Smooth muscle cell (in vitro differentiated cells): ENCODE measurements around the gene ZNF564. TPM values are rescaled to one million over a fixed set of nuclear protein-coding genes. Genes with fewer than 3 reads are reported as not detected.
"Not testable (repeated sequence)": the region's sequence is repeated elsewhere in the genome, so short reads cannot be mapped to it uniquely, and the experiment has no call there.

Source experiments
- DNase-seq: peaks from one replicate; lab custom pipeline; 2025; ENCODE audit not compliant: unreplicated experiment; lab: John Stamatoyannopoulos, UW
- H2AFZ ChIP-seq: fragments of 200-600 bp; sonication (generic); 2 replicates; pipeline ENCODE4 v1.6.0; 2016; ENCODE audit warnings: antibody characterized with exemption, low read depth, mild to moderate bottlenecking
- H3F3A ChIP-seq: fragments of 200-600 bp; sonication (generic); 2 replicates; pipeline ENCODE4 v1.6.0; 2017; ENCODE audit warnings: antibody characterized with exemption, low read depth
- H3K27ac ChIP-seq: fragments of 200-600 bp; sonication (generic); 2 replicates; pipeline ENCODE4 v1.5.1; 2016; ENCODE audit warnings: low read depth, mild to moderate bottlenecking
- H3K27me3 ChIP-seq: fragments of 200-600 bp; sonication (generic); 2 replicates; pipeline ENCODE4 v1.6.1; 2016; ENCODE audit warnings: low read depth, mild to moderate bottlenecking
- H3K36me3 ChIP-seq: fragments of 200-600 bp; sonication (generic); 2 replicates; pipeline ENCODE4 v1.5.1; 2016; ENCODE audit warnings: low read depth
- H3K4me1 ChIP-seq: fragments of 200-600 bp; sonication (generic); 2 replicates; pipeline ENCODE4 v1.5.1; 2016; ENCODE audit warnings: low read depth
- H3K4me2 ChIP-seq: fragments of 200-600 bp; sonication (generic); 2 replicates; pipeline ENCODE4 v1.6.0; 2016; ENCODE audit warnings: mild to moderate bottlenecking
- H3K4me3 ChIP-seq: fragments of 200-600 bp; sonication (generic); 2 replicates; pipeline ENCODE4 v1.5.1; 2016; ENCODE audit warnings: mild to moderate bottlenecking
- H3K79me2 ChIP-seq: fragments of 200-600 bp; sonication (generic); 2 replicates; pipeline ENCODE4 v1.6.0; 2016; ENCODE audit warnings: low read depth, mild to moderate bottlenecking
- H3K9ac ChIP-seq: fragments of 200-600 bp; sonication (generic); 2 replicates; pipeline ENCODE4 v1.6.0; 2016; ENCODE audit warnings: low read depth
- H3K9me3 ChIP-seq: fragments of 200-600 bp; sonication (generic); replicated peaks from 2 replicates; pipeline ENCODE4 v1.5.1; 2016; ENCODE audit warnings: low read depth
- H4K20me1 ChIP-seq: fragments of 200-600 bp; sonication (generic); 2 replicates; pipeline ENCODE4 v1.6.0; 2016; ENCODE audit warnings: low read depth
- CTCF ChIP-seq: fragments of 200-600 bp; sonication (generic); IDR thresholded peaks from 2 replicates; pipeline ENCODE4 v1.5.1; 2017; ENCODE audit warnings: borderline replicate concordance, mild to moderate bottlenecking, antibody characterized with exemption; ENCODE audit not compliant: insufficient read depth, poor library complexity, severe bottlenecking
- WGBS: methylation state at CpG from one replicate; pipeline ENCODE4 v1.1.7; 2016; ENCODE audit warnings: low lambda C conversion rate; 5-methylcytosine and 5-hydroxymethylcytosine counted together
- polyA plus RNA-seq: library from polyadenylated mRNA; unstranded; fragments of >200 nt; fragmentation: Nextera tagmentation; extraction: Ambion mirVana; gene quantifications from 2 replicates; pipeline ENCODE4 v1.2.1, GENCODE V29; 2016
- total RNA-seq: library from RNA; depleted of rRNA; stranded (reverse); fragments of >200 nt; gene quantifications from 2 replicates; pipeline ENCODE4 v1.2.3, GENCODE V29; 2014

Gene ZNF564
- total and polyA plus RNA-seq, 2 experiments from 2014 or later = 3.6 to 6.9 TPM

- Histone ChIP-seq H3K4me3 (no peak overlapping the region), H3K4me2 (no peak overlapping the region), H3K27me3 (no peaks in the 10 kb centered on the region), H4K20me1 (no peaks in the 10 kb centered on the region), H3K4me1 (peaks cover 7% of the 10 kb centered on the region), H2AFZ (no peak overlapping the region), H3K36me3 (no peaks in the 10 kb centered on the region), H3F3A (no peaks in the 10 kb centered on the region), H3K9ac (no peak overlapping the region), H3K27ac (no peak overlapping the region), H3K79me2 (no peaks in the 10 kb centered on the region), H3K9me3 (no peaks in the 10 kb centered on the region)
- no peak for TF ChIP-seq CTCF
- no peak for DNase-seq
- WGBS = 88% methylated on average over 6 of the region's 6 CpGs
Measured at GRCh38 chr19:12496480-12496879, 54.8 kb downstream of the ZNF564 start.

GRCh38 chr19:12495002-12495802 lies 56.1 kb downstream of the ZNF564 start:
- Histone ChIP-seq H3K4me1 (peaks cover 7% of the 10 kb centered on the region), H3K9ac (peak overlapping the region; percentile 49), H3K9me3 (no peaks in the 10 kb centered on the region), H3K4me3 (peak overlapping the region; percentile 55), H3K27me3 (no peaks in the 10 kb centered on the region), H4K20me1 (no peaks in the 10 kb centered on the region), H2AFZ (peak overlapping the region; percentile 47), H3F3A (no peaks in the 10 kb centered on the region), H3K79me2 (no peaks in the 10 kb centered on the region), H3K4me2 (peak overlapping the region; percentile 87), H3K27ac (no peak overlapping the region), H3K36me3 (no peaks in the 10 kb centered on the region)
- peak; percentile 13 for TF ChIP-seq CTCF
- WGBS = 5% methylated on average over 50 of the region's 51 CpGs
- DNase-seq = peak; percentile 33

- over 99% methylated on average over 3 of the region's 3 CpGs for WGBS
- Histone ChIP-seq H3K4me2 (peak overlapping the region; percentile 87), H3K9me3 (no peaks in the 10 kb centered on the region), H3K4me1 (peaks cover 7% of the 10 kb centered on the region), H3K4me3 (peak overlapping the region; percentile 55), H3K79me2 (no peaks in the 10 kb centered on the region), H2AFZ (no peak overlapping the region), H3F3A (no peaks in the 10 kb centered on the region), H3K9ac (no peak overlapping the region), H3K27ac (no peak overlapping the region), H4K20me1 (no peaks in the 10 kb centered on the region), H3K36me3 (no peaks in the 10 kb centered on the region), H3K27me3 (no peaks in the 10 kb centered on the region)
- no peak for TF ChIP-seq CTCF
- DNase-seq = no peak
Measured at GRCh38 chr19:12494260-12494860, 56.9 kb downstream of the ZNF564 start.

GRCh38 chr19:12486265-12486783 lies 65.0 kb downstream of the ZNF564 start:
- H3K4me1 ChIP-seq = peaks cover 16% of the 10 kb centered on the region
- H3K27me3 ChIP-seq, H3K27ac ChIP-seq, H3K9me3 ChIP-seq, H3K4me3 ChIP-seq, H3F3A ChIP-seq, H3K36me3 ChIP-seq, H2AFZ ChIP-seq, DNase-seq, H3K4me2 ChIP-seq, H3K9ac ChIP-seq: not testable (repeated sequence)
- H3K79me2 ChIP-seq = peaks cover 29% of the 10 kb centered on the region
- peaks cover 14% of the 10 kb centered on the region for H4K20me1 ChIP-seq
- WGBS = 95% methylated on average over 1 of the region's 1 CpG
